GM23338 (cell line): ENCODE data around the gene BSND. TPM values are rescaled to one million over a fixed set of nuclear protein-coding genes. Genes with fewer than 3 reads are reported as not detected.

Experiments used
- ATAC-seq: fragments of 200-7000 bp; cut with Tn5 transposase; 3 replicates; pipeline ENCODE4 v1.9.1; 2020
- DNase-seq: peaks from one replicate; pipeline ENCODE4 v3.0.0-alpha.2; 2015; ENCODE audit warnings: low spot score
- H2AFZ ChIP-seq: fragments of 200-600 bp; sonication (generic); 2 replicates; pipeline ENCODE4 v1.8.0; 2016; ENCODE audit warnings: antibody characterized with exemption, mild to moderate bottlenecking, moderate library complexity
- H3F3A ChIP-seq: fragments of 200-600 bp; sonication (generic); replicated peaks from 2 replicates; pipeline ENCODE4 v1.8.0; 2017; ENCODE audit warnings: antibody characterized with exemption, mixed run types, low read depth
- H3K27ac ChIP-seq: fragments of 200-600 bp; sonication (generic); 2 replicates; pipeline ENCODE4 v1.6.1; 2016; ENCODE audit warnings: low read depth
- H3K27me3 ChIP-seq: fragments of 200-600 bp; sonication (generic); 2 replicates; pipeline ENCODE4 v1.8.0; 2016; ENCODE audit warnings: mild to moderate bottlenecking, mixed run types, moderate library complexity; ENCODE audit not compliant: insufficient read depth
- H3K36me3 ChIP-seq: fragments of 200-600 bp; sonication (generic); 2 replicates; pipeline ENCODE4 v1.8.0; 2016; ENCODE audit warnings: mild to moderate bottlenecking; ENCODE audit not compliant: insufficient read depth
- H3K4me1 ChIP-seq: fragments of 200-600 bp; sonication (generic); 2 replicates; pipeline ENCODE4 v1.8.0; 2016; ENCODE audit warnings: mild to moderate bottlenecking, moderate library complexity; ENCODE audit not compliant: insufficient read depth
- H3K4me2 ChIP-seq: fragments of 200-600 bp; sonication (generic); 2 replicates; pipeline ENCODE4 v1.7.1; 2017; ENCODE audit warnings: mixed run types
- H3K4me3 ChIP-seq: fragments of 200-600 bp; sonication (generic); 2 replicates; pipeline ENCODE4 v1.6.1; 2016; ENCODE audit warnings: mixed run types
- H3K79me2 ChIP-seq: fragments of 200-600 bp; sonication (generic); replicated peaks from 2 replicates; pipeline ENCODE4 v1.8.0; 2017; ENCODE audit warnings: mild to moderate bottlenecking; ENCODE audit not compliant: insufficient read depth
- H3K9me2 ChIP-seq: fragments of 200-600 bp; sonication (generic); 2 replicates; pipeline ENCODE4 v1.8.0; 2017; ENCODE audit not compliant: insufficient read depth
- H4K20me1 ChIP-seq: fragments of 200-600 bp; sonication (generic); replicated peaks from 2 replicates; pipeline ENCODE4 v1.8.0; 2017; ENCODE audit warnings: mild to moderate bottlenecking; ENCODE audit not compliant: insufficient read depth
- H3K27ac Mint-ChIP-seq: 2 replicates; pipeline ENCODE4 v1.8.0; 2020; ENCODE audit warnings: inconsistent platforms, mild to moderate bottlenecking, moderate library complexity, mixed read lengths
- H3K27me3 Mint-ChIP-seq: 3 replicates; pipeline ENCODE4 v1.8.0; 2022; ENCODE audit warnings: low read depth, mild to moderate bottlenecking, moderate library complexity, mixed read lengths, inconsistent platforms; ENCODE audit not compliant: insufficient read depth, poor library complexity
- H3K36me3 Mint-ChIP-seq: 3 replicates; pipeline ENCODE4 v1.8.0; 2021; ENCODE audit warnings: low read depth, mild to moderate bottlenecking, inconsistent platforms, moderate library complexity, mixed read lengths
- H3K4me1 Mint-ChIP-seq: 3 replicates; pipeline ENCODE4 v1.8.0; 2020; ENCODE audit warnings: mild to moderate bottlenecking, inconsistent platforms, mixed read lengths
- H3K4me3 Mint-ChIP-seq: 3 replicates; pipeline ENCODE4 v1.8.0; 2021; ENCODE audit warnings: moderate library complexity, mild to moderate bottlenecking, inconsistent platforms, mixed read lengths
- H3K9me3 Mint-ChIP-seq: 3 replicates; pipeline ENCODE4 v1.8.0; 2020; ENCODE audit warnings: moderate library complexity, mild to moderate bottlenecking, inconsistent platforms, mixed read lengths
- CREB1 ChIP-seq: fragments of 250-450 bp; sonication (Bioruptor Pico); IDR thresholded peaks from 2 replicates; pipeline ENCODE4 v1.5.0; 2020; ENCODE audit warnings: low read depth, mild to moderate bottlenecking, moderate library complexity
- EZH2phosphoT487 ChIP-seq: fragments of 200-600 bp; sonication (generic); IDR thresholded peaks from one replicate; pipeline ENCODE4 v1.8.1; 2018; ENCODE audit warnings: antibody characterized with exemption; ENCODE audit not compliant: unreplicated experiment
- JUNB ChIP-seq: IDR thresholded peaks from one replicate; pipeline ENCODE4 v1.6.1; 2016; ENCODE audit warnings: antibody characterized with exemption; ENCODE audit not compliant: unreplicated experiment
- POLR2AphosphoS5 ChIP-seq: IDR thresholded peaks from 2 replicates; pipeline ENCODE4 v1.6.1; 2016; ENCODE audit warnings: antibody characterized with exemption, low read depth
- STAT1 ChIP-seq: IDR thresholded peaks from one replicate; pipeline ENCODE4 v1.6.1; 2016; ENCODE audit warnings: antibody characterized with exemption; ENCODE audit not compliant: unreplicated experiment
- ZNF114 ChIP-seq: fragments of 250-450 bp; sonication (Bioruptor Pico); IDR thresholded peaks from 2 replicates; pipeline ENCODE4 v1.5.0; 2020; ENCODE audit warnings: mild to moderate bottlenecking, moderate library complexity
- polyA plus RNA-seq: library from polyadenylated mRNA; unstranded; fragments of >200 nt; fragmentation: Nextera tagmentation; extraction: Ambion mirVana; gene quantifications from 2 replicates; pipeline ENCODE4 v1.2.1, GENCODE V29; 2016
- total RNA-seq: library from RNA; depleted of rRNA; stranded (reverse); fragments of >200 nt; shearing (Covaris generic); gene quantifications from 2 replicates; pipeline ENCODE4 v1.2.3, GENCODE V29; 2014
- TF ChIP-seq, protein P1 (sequence below): fragments of 250-450 bp; sonication (Bioruptor Pico); IDR thresholded peaks from 2 replicates; pipeline ENCODE4 v1.5.0; 2020; ENCODE audit warnings: mild to moderate bottlenecking, moderate library complexity
- TF ChIP-seq, protein P2 (sequence below): IDR thresholded peaks from one replicate; pipeline ENCODE4 v1.6.1; 2018; ENCODE audit warnings: antibody characterized with exemption; ENCODE audit not compliant: unreplicated experiment
- TF ChIP-seq, protein P3 (sequence below), 2 experiments: fragments of 200-600 bp in 1 of 2; sonication (generic) in 1 of 2; conservative IDR thresholded peaks; 2 replicates each; pipeline versions ENCODE4 v1.5.1 to v1.6.1; 2016 to 2017; ENCODE audit warnings: antibody characterized with exemption in 2 of 2, low read depth in 2 of 2, mild to moderate bottlenecking in 2 of 2, moderate library complexity in 1 of 2

The BSND gene
- total and polyA plus RNA-seq, 2 experiments from 2014 or later, result 0.55 to 1.4 TPM

DNA sequence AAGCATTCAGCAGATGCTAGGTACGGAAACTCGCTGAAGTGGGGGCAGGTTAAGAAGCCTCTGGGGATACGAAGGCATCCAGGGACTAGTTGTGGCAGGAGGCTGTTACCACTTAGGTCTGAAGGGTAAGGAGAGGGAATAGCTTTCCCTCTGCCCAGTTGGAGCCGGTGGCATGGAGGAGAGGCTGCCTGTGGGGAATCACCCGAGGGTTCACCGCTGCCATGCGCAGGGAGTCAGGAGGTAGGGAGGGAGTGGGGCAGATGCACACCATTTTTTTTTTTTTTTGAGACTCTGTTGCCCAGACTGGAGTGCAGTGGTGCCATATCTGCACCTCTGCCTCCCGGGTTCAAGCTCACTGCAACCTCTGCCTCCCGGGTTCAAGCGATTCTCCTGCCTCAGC, 46.7 kb downstream of the BSND start (continued):
- TF ChIP-seq, protein P1, sequence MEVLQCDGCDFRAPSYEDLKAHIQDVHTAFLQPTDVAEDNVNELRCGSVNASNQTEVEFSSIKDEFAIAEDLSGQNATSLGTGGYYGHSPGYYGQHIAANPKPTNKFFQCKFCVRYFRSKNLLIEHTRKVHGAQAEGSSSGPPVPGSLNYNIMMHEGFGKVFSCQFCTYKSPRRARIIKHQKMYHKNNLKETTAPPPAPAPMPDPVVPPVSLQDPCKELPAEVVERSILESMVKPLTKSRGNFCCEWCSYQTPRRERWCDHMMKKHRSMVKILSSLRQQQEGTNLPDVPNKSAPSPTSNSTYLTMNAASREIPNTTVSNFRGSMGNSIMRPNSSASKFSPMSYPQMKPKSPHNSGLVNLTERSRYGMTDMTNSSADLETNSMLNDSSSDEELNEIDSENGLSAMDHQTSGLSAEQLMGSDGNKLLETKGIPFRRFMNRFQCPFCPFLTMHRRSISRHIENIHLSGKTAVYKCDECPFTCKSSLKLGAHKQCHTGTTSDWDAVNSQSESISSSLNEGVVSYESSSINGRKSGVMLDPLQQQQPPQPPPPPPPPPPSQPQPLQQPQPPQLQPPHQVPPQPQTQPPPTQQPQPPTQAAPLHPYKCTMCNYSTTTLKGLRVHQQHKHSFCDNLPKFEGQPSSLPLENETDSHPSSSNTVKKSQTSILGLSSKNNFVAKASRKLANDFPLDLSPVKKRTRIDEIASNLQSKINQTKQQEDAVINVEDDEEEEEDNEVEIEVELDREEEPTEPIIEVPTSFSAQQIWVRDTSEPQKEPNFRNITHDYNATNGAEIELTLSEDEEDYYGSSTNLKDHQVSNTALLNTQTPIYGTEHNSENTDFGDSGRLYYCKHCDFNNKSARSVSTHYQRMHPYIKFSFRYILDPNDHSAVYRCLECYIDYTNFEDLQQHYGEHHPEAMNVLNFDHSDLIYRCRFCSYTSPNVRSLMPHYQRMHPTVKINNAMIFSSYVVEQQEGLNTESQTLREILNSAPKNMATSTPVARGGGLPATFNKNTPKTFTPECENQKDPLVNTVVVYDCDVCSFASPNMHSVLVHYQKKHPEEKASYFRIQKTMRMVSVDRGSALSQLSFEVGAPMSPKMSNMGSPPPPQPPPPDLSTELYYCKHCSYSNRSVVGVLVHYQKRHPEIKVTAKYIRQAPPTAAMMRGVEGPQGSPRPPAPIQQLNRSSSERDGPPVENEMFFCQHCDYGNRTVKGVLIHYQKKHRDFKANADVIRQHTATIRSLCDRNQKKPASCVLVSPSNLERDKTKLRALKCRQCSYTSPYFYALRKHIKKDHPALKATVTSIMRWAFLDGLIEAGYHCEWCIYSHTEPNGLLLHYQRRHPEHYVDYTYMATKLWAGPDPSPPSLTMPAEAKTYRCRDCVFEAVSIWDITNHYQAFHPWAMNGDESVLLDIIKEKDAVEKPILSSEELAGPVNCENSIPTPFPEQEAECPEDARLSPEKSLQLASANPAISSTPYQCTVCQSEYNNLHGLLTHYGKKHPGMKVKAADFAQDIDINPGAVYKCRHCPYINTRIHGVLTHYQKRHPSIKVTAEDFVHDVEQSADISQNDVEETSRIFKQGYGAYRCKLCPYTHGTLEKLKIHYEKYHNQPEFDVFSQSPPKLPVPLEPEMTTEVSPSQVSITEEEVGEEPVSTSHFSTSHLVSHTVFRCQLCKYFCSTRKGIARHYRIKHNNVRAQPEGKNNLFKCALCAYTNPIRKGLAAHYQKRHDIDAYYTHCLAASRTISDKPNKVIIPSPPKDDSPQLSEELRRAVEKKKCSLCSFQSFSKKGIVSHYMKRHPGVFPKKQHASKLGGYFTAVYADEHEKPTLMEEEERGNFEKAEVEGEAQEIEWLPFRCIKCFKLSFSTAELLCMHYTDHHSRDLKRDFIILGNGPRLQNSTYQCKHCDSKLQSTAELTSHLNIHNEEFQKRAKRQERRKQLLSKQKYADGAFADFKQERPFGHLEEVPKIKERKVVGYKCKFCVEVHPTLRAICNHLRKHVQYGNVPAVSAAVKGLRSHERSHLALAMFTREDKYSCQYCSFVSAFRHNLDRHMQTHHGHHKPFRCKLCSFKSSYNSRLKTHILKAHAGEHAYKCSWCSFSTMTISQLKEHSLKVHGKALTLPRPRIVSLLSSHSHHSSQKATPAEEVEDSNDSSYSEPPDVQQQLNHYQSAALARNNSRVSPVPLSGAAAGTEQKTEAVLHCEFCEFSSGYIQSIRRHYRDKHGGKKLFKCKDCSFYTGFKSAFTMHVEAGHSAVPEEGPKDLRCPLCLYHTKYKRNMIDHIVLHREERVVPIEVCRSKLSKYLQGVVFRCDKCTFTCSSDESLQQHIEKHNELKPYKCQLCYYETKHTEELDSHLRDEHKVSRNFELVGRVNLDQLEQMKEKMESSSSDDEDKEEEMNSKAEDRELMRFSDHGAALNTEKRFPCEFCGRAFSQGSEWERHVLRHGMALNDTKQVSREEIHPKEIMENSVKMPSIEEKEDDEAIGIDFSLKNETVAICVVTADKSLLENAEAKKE, result no peak
- TF ChIP-seq ZNF114 (CRISPR knock-in tag) (no peak), STAT1 (no peak), CREB1 (CRISPR knock-in tag) (no peak), JUNB (no peak)

DNA sequence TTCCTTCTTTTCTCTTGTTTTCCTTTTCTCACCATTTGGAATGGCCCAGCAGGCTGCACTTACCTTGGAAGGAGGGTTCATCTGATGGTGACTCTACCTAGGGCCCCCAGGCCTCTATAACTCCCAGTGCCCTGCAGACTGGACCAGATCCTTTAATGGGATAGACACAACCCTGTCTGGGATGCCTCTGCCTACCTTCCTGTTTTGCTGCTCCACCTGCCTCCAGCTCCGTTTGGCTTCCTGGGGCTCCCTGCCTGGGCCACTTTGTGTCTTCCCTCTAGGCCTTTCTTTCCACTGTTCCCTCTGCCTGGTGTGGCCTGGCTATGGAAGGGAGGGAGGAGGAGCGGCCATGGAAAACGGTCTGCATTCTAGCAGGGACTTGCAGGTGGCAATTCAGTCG, 48.1 kb downstream of the BSND start:
- no peak for ATAC-seq
- TF ChIP-seq, protein P2, sequence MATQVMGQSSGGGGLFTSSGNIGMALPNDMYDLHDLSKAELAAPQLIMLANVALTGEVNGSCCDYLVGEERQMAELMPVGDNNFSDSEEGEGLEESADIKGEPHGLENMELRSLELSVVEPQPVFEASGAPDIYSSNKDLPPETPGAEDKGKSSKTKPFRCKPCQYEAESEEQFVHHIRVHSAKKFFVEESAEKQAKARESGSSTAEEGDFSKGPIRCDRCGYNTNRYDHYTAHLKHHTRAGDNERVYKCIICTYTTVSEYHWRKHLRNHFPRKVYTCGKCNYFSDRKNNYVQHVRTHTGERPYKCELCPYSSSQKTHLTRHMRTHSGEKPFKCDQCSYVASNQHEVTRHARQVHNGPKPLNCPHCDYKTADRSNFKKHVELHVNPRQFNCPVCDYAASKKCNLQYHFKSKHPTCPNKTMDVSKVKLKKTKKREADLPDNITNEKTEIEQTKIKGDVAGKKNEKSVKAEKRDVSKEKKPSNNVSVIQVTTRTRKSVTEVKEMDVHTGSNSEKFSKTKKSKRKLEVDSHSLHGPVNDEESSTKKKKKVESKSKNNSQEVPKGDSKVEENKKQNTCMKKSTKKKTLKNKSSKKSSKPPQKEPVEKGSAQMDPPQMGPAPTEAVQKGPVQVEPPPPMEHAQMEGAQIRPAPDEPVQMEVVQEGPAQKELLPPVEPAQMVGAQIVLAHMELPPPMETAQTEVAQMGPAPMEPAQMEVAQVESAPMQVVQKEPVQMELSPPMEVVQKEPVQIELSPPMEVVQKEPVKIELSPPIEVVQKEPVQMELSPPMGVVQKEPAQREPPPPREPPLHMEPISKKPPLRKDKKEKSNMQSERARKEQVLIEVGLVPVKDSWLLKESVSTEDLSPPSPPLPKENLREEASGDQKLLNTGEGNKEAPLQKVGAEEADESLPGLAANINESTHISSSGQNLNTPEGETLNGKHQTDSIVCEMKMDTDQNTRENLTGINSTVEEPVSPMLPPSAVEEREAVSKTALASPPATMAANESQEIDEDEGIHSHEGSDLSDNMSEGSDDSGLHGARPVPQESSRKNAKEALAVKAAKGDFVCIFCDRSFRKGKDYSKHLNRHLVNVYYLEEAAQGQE, result no peak
- TF ChIP-seq, protein P3, sequence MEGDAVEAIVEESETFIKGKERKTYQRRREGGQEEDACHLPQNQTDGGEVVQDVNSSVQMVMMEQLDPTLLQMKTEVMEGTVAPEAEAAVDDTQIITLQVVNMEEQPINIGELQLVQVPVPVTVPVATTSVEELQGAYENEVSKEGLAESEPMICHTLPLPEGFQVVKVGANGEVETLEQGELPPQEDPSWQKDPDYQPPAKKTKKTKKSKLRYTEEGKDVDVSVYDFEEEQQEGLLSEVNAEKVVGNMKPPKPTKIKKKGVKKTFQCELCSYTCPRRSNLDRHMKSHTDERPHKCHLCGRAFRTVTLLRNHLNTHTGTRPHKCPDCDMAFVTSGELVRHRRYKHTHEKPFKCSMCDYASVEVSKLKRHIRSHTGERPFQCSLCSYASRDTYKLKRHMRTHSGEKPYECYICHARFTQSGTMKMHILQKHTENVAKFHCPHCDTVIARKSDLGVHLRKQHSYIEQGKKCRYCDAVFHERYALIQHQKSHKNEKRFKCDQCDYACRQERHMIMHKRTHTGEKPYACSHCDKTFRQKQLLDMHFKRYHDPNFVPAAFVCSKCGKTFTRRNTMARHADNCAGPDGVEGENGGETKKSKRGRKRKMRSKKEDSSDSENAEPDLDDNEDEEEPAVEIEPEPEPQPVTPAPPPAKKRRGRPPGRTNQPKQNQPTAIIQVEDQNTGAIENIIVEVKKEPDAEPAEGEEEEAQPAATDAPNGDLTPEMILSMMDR (conservative IDR thresholded peaks at IDR 0.05; ENCODE audit: low read depth in 2 of 2), result no peak
- TF ChIP-seq JUNB (no peak), EZH2phosphoT487 (no peak), CREB1 (CRISPR knock-in tag) (no peak), ZNF114 (CRISPR knock-in tag) (no peak), POLR2AphosphoS5 (no peak)

More for the DNA sequence above, 48.1 kb downstream of the BSND start:
- peak overlapping the region; percentile 43 for H3K27ac Mint-ChIP-seq
- no peak overlapping the region for H2AFZ ChIP-seq
- no peak overlapping the region for H3K4me3 ChIP-seq
- no peaks in the 10 kb centered on the region for H3K9me3 Mint-ChIP-seq
- H3K4me3 Mint-ChIP-seq, result no peak overlapping the region
- H3K4me1 ChIP-seq, result peaks cover 21% of the 10 kb centered on the region
- peaks cover 40% of the 10 kb centered on the region for H3K36me3 Mint-ChIP-seq
- peaks cover 14% of the 10 kb centered on the region for H3K27me3 Mint-ChIP-seq
- H3K9me2 ChIP-seq, result no peaks in the 10 kb centered on the region
- H3F3A ChIP-seq, result 0 out of 2 replicates have a peak, but pooled peaks cover 9% of the 10 kb centered on the region
- peaks cover 11% of the 10 kb centered on the region for H3K4me1 Mint-ChIP-seq
- H3K4me2 ChIP-seq, result no peak overlapping the region
- no peak overlapping the region for H3K27ac ChIP-seq
- H3K79me2 ChIP-seq, result peaks cover 84% of the 10 kb centered on the region
- H4K20me1 ChIP-seq, result peaks cover 68% of the 10 kb centered on the region
- no peak for DNase-seq
- H3K36me3 ChIP-seq, result peaks cover 52% of the 10 kb centered on the region
- H3K27me3 ChIP-seq, result no peaks in the 10 kb centered on the region
